Purkinje cell (primary cell): ENCODE measurements around the gene GPR157. TPM values are rescaled to one million over a fixed set of nuclear protein-coding genes. Genes with fewer than 3 reads are reported as not detected.

Source experiments
- polyA plus RNA-seq: library from polyadenylated mRNA; unstranded; fragments of >200 nt; fragmentation: Nextera tagmentation; gene quantifications from 2 replicates; pipeline ENCODE4 v1.2.1, GENCODE V29; 2014

The GPR157 gene
- 0.04 and 0.77 TPM in 2 replicates for polyA plus RNA-seq

GRCh38 chr1:9128520-9129265 lies at the start of gene GPR157:
Gene GPR157 (minus strand): TSS chr1:9129102. CDS start chr1:9129027, 75 bp downstream.

GRCh38 chr1:9069326-9070100 lies 59.4 kb downstream of the GPR157 start, which contains the start of gene SLC2A5:
Gene SLC2A5 (minus strand): TSS chr1:9069635. CDS start chr1:9069536, 99 bp downstream.

Other genes with a start within 250 kb of the GPR157 start
- gene CA6, start 183.2 kb downstream of the GPR157 start, polyA plus RNA-seq, result not detected in 2 replicates
- gene SLC2A7, start 102.7 kb downstream of the GPR157 start, polyA plus RNA-seq, result not detected in 2 replicates
- 1.9 and 4.4 TPM in 2 replicates for gene SLC2A5, start 59.5 kb downstream of the GPR157 start, polyA plus RNA-seq
- gene H6PD, start 105.7 kb upstream of the GPR157 start, polyA plus RNA-seq, result 0.11 and 0.19 TPM in 2 replicates
- 0.90 TPM in 1 of 2 replicates, not detected in the other for gene SPSB1, start 163.8 kb upstream of the GPR157 start, polyA plus RNA-seq